Endometrial microvascular endothelial cells (primary cell): ENCODE data around the gene NR0B2. TPM values are rescaled to one million over a fixed set of nuclear protein-coding genes. Genes with fewer than 3 reads are reported as not detected.

Experiments used
- in situ Hi-C: cut with HindIII; loops from 2 replicates; pipeline ENCODE4 v1.10.0; 2017; ENCODE audit warnings: low sequenced_read_pairs, low pct_unique_long_range_greater_than_20kb; ENCODE audit errors: inconsistent ontology term
- total RNA-seq: library from RNA; depleted of rRNA; stranded (reverse); fragments of >200 nt; gene quantifications from one replicate; pipeline ENCODE4 v1.2.3, GENCODE V29; 2015; ENCODE audit errors: inconsistent ontology term

The NR0B2 gene
- total RNA-seq, 1 donor from 2014 or later, result not detected

GRCh38 chr1:26938659-26939025 is 24.9 kb upstream of the NR0B2 start:
- in situ Hi-C loops, result no loop called here

DNA sequence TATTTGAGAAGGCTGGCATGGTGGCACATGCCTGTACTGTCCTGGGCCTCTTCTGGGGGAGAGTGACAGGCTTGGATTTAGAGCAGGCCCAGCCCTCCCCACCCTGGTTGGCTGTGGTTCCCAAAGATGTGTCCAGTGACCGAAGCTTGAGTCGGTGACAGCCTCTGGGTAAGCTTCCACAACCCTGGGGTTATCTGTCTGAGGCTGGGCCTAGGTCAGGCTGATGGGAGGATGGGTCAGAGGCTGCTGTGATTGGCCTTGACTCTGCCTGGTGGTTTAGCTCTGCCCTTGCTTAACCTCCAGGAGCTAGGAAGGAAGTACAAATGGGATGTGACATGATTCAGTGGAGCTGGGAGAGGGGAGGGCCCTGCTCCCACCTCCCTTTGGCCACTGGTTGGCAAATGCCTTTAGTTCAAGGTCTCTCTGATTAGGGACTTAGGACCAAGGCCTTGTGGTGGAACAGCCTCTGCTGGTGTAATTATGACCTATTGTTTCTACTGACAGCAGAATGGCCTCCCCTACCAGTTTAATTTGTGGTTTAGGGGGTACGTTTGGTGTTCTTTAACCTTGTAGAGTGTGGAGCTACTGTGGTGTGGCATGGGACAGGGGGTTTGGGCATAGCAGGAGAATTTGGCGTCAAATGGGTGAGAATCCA is 24.4 kb upstream of the NR0B2 start:
- in situ Hi-C loops, result no loop called here

GRCh38 chr1:26936823-26937222 is 23.0 kb upstream of the NR0B2 start:
- in situ Hi-C loops, result no loop called here

DNA sequence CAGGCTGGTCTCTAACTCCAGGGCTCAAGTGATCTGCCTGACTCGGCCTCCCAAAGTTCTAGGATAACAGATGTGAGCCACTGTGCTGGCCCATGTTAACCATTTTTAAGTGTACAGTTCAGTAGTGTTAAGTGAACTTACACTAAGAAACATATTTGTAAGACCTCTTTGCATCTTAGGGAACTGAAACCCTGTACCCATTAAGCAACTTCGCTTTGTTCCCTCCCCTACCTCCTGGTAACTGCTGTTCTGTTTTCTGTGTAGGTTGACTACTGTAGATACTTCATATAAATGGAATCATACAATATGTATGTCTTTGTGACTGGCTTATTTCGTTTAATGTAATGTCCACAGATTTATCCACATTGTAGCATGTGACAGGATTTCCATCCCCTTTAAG is 18.8 kb upstream of the NR0B2 start:
- in situ Hi-C loops, result no loop called here

DNA sequence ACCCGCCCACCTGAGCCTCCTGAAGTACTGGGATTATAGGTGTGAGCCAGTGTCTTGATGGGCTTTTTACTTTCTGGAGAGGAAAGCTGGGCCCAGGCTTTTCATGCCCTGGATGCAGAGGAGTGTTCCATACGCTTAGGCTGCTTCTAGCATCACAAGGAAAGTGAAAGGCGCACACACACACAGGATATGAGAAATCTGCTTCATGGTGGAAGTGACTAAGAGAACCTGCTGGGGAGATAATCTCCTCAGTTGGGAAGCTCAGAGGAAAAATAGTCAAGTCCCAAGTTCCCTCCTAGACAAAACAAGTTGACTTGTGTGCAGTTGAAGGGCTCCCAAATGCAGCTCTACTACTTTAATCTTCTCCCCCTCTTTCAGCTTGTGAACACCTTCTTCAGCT is 9.9 kb upstream of the NR0B2 start:
- in situ Hi-C loops, result no loop called here

DNA sequence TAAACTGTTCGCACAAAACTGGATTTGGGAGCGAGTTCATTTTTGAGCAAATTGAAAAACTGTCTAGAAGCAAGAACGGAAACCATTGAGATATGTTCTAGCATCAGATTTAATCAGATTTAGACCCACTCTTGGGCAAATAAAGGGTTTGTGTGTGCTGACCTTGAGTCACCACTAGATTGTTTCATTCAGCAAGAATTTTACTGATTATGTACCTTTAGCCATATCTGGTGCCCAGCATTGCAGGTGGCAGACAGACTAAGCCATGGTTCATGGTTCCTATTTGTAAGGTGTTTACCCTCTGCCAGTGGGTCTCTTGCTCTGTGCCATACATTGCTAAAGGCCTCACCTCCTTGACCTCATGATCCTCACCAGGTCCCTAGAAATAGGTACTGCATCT is 9.1 kb upstream of the NR0B2 start:
- in situ Hi-C loops, result no loop called here

GRCh38 chr1:26922431-26922729 is 8.6 kb upstream of the NR0B2 start:
- in situ Hi-C loops, result no loop called here

DNA sequence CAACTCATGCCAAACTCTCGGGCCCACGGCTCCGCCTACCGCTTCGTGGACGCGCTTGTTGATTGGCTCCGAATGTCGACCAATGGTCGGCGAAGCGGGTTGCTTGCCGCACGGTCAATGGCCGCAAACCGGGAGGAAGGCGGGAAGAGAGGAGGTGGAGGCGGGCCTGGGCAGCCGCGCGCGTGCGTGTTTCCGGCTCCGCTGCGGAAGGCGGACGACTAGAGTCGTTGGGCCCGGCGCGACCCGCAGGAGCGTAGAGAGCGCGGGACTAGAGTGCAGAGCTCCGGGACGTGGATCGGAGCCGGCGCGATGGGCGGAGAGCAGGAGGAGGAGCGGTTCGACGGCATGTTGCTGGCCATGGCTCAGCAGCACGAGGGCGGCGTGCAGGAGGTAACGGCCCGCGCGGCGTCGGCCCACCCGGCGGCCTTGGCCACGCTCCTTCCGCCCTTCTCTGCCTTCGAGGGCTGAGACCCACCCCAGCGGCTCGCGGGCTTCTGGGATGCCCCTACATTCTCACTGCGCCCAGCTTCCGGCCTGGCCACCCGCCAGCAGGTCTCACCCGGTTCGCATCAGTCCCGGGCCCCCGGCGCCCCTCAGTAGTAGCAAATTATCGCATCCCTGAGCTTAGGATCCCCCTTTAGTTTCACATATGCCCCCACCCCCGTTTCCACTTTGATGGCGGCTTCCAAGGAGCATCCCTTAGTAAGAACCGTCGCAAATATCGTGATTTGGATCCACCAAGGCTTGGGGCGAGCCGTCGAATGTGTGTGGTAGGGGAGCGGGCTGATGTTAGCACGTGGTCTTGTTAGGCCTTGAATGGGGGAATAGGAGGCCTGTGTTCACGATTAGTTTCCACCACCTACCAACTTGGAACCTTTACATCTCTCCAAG is 8.0 kb upstream of the NR0B2 start, which contains the start of gene NUDC:
TSS of gene NUDC (plus strand) at position 204 of the 891 bp plus-strand sequence. CDS start at position 310, 106 bp downstream.
- in situ Hi-C loops, result no loop called here

DNA sequence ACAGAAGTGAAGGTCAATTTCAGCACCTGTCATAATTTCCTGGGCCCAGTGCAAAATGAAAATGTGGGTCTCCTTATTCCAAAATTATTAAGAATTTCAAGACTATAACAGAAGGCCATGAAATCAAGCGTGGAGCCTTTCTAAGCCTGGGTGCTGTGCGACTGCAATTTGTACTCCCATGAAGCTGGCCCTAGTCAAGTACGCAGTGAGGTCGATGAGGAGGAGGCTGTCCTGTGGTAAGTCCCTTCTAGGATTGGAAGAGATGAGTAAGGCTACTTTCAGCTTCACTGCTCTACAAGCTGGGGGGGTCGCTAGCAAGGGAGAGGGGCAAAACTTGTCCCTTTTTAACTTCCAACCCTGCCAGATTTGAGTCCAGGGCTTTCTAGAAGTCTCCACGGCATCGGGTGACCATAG is 7.4 kb upstream of the NR0B2 start:
- in situ Hi-C loops, result no loop called here

DNA sequence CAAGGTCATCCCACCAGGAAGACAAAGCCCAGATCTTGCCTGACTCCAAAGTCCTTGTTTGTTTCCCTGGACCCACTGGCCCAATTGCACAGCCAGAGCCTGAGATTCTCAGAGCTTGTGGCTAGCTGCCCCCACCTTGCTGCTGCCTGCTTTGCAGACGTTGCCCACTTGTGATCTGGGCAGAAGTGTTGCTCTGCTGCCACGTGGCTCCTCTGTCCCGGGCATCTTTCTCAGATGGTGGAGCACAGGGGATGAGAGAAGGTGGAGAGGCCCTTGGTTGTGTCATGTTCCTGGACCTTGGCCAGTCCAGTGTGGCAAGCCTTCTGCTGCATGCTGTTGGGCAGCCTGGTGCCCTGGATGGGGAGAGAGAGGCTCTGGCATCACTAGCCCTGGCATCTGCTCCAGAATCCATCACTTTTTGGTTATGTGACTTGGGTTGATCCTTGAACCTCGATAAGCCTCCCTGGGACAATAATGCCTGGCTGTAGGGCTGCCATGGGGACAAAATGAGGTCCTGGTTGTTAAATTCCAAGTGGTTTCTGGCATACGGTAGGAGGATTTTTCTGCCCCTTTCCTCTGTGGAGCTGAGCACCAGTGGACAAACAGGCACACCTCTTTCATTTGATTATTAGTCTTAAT is 1.5 kb upstream of the NR0B2 start:
- in situ Hi-C loops, result no loop called here

DNA sequence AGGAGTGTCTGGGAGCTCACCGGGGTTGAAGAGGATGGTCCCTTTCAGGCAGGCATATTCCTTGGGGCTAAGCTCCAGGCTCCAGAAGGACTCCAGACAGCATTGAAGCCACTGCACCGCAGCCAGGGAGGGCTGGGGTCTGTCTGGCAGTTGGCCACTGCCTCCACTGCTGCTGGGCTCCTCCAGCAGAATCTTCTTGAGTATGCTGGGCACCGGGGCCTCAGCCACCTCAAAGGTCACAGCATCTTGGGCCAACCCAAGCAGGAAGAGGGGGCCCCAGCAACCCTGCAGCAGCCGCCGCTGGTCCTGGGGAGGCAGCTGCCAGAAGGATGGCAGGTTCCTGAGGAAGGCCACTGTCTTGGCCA is 404 bp downstream of the NR0B2 start:
- in situ Hi-C loops, result no loop called here

GRCh38 chr1:26912147-26912490 is 1.7 kb downstream of the NR0B2 start:
- in situ Hi-C loops, result no loop called here

DNA sequence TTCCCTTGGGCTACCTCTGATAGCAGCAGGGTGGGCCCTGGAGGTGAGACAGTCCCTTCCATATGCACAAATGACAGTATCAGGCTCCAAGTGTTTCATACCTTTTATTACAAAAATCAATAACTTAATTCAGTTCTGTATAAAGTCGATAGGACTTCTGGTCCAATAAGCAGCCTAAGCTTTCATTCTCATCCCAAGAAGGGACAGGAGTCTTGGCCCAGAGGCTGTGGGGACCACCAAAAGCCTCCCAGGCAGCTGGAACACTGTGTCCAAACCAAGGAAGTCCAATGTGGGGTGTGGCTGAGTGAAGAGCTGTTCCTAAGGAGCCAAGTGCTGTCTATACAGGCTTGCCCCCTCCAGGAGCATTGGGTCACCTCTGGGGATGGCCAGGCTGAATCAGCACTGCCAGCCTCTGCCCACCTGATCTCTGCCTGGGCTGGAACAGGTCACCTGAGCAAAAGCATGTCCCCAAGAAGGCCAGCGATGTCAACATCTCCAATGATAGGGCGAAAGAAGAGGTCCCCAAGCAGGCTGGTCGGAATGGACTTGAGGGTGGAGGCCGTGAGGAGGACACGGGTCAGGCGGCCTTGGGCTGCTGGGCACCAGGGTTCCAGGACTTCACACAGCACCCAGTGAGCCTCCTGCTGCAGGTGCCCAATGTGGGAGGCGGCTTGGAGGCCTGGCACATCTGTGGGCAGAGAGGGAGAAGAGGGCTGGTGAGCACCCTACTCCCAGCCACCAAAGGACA is 2.2 kb downstream of the NR0B2 start:
- in situ Hi-C loops, result no loop called here

DNA sequence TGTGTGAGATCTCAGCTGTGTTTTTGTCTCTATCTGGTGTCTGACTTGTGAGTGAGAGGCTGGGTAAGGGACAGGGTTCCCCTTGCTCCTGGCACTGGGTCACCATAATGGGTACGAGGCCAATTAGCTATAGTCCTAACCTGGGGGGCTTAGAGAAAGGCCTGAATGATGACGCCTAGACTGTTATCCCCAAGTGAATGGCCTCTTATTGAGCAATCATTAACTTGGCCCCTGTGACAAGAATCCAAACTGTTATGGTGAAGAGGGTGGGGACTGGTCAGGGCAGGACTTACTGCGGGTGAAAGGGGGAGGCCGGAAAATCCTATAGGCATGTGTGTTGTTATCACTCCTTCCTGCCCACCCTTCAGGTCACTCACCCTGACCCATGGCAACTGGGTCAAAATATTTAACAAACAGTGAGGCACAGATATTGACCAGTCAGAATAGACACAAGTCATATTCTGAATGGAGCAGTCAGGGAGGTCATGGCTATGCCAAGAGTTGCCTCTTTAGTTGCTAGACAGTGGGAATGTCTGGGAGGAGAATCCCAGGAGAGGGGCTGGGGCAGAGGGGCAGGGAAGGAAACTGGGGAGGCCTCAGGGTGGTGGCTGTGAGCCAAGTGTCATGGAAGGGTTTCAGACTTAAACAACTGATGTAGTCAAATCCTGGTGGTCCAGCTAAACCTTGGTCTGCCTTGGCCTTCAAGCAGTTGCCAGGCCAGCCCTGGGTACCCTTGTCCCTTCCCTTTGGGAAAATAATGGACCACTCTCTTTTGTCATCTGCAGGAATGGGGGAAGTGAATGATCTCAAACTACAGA is 3.2 kb downstream of the NR0B2 start:
- in situ Hi-C loops, result no loop called here

- in situ Hi-C loops, result no loop called here
Measured at GRCh38 chr1:26909951-26910342, 3.8 kb downstream of the NR0B2 start.

DNA sequence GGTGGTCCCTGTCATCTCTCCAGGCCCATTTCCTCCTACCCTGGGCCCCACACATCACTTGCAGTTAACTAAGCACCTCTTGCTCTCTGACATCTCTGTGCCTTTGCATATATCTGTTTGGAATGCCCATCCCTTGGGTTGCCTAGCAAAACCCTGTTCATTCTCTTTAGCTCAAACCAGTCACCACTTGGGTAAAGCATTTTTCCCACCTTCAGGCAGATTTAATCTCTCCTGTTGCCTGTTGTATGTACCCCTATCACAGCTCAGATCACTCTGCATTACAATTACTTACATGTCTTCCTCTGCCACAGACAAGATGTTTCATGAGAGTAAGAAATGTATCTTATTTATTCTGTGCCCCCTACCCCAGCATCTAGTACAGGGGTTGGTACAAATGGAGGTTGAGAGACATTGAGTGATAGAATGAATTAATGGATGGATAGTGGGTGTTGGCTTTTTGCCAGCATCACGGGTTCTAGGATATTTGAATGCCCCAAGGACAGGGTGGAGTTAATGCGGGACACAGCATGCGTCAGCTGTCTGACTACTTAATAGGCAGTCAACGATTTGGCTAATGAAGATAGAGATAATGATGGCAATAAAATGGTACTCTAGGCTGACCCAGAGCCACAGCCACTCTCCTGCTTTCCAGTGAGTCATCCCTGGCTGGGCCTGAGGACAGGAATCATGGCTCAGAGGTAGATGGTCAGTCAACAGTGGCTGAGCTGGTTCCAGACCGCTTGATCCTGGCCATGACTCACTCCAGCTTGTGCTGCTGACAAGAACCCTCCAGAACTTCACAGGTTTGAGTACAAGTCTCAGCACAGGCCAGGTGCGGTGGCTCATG is 6.5 kb downstream of the NR0B2 start:
- in situ Hi-C loops, result no loop called here

DNA sequence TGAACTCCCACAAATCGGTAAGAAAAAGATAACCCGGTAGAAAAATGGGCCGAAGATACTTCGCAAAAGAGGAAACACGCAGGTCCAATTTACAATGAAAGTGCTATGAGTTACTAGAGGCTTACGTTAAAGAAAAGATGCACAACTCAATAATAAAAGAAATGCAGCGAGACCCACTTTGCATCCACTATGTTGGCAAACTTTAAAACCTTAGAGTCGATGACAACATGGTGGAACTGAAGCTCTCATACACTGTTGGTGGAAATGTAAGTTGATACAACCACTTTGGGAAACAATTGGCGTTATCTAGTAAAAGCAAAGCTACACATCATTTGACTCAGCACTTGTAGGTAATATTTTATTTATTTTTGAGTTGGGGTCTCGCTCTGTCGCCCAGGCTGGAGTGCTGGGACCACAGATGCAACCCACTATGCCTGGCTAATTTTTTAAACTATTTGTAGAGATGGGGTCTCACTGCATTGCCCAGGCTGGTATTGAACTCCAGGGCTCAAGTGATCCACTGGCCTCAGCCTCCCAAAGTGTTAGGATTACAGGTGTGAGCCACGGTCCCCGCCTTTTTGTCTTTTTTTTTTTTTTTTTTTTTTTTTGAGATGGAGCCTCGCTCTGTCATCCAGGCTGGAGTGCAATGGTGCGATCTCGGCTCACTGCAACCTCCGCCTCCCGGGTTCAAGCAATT is 12.8 kb downstream of the NR0B2 start:
- in situ Hi-C loops, result no loop called here
